ENCODE measurements around the gene DENND1A. TPM values are rescaled to one million over a fixed set of nuclear protein-coding genes. Genes with fewer than 3 reads are reported as not detected.

Gene DENND1A
- polyA plus RNA-seq, 2 donors: 4.6 to 4.8 TPM

DNA sequence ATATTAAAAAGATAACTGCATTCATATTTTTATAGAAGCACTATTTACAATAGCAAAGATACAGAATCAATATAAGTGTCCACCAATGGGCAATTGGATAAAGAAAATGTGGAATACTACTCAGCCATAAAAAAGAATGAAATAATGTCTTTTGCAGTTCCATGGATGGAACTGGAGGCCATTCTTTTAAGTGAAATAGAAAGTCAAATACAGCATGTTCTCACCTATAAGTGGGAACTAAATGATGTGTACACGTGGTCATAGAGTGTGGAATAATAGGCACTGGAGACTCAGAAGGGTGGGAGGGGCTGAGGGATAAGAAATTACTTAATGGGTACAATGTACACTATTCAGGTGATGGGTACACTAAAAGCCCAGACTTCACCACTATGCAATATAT lies 53.2 kb downstream of the DENND1A start:
- no peak overlapping the region for H3K27ac ChIP-seq (ENCODE audit: low read depth in 2 of 2, low read length in 1 of 2)
- no peaks in the 10 kb centered on the region for H3K9me3 ChIP-seq (ENCODE audit: control insufficient read depth in 2 of 2, insufficient read depth in 1 of 2, low read depth in 1 of 2, low read length in 1 of 2)
- 93 to 96% methylated on average over 1 of the region's 1 CpG for WGBS, 2 donors
- peaks cover 0 to 3% of the 10 kb centered on the region in 2 donors for H3K36me3 ChIP-seq (ENCODE audit: control insufficient read depth in 2 of 2, insufficient read depth in 2 of 2, low read length in 1 of 2)
- no peak overlapping the region for H3K4me3 ChIP-seq (ENCODE audit: low read depth in 1 of 2, low read length in 2 of 2)
- no peaks in the 10 kb centered on the region for H3K4me1 ChIP-seq (ENCODE audit: control insufficient read depth in 2 of 2, insufficient read depth in 2 of 2, low read length in 1 of 2)
- H3K27me3 ChIP-seq (ENCODE audit: control insufficient read depth in 1 of 2, insufficient read depth in 2 of 2, low read length in 2 of 2): no peaks in the 10 kb centered on the region

DNA sequence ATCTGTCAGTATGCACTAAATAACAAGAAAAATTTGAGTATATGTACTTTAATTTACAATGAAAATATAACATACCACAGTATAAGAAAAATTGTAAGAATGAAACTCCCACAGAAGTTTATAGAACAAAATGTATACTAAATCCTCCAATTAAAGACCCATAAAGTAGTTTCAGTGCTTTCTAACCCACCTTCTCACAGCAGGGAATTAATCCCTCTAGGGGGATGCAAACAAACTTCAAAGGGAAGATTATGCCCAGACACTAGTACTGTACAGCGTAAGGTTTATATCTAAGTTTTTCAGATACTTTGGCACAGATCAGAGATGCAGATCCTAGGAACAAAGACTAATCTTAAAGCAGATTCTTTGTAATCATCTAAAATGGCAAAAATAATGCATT lies 57.2 kb downstream of the DENND1A start:
- H3K4me1 ChIP-seq (ENCODE audit: control insufficient read depth in 2 of 2, insufficient read depth in 2 of 2, low read length in 1 of 2): no peaks in the 10 kb centered on the region
- no peak overlapping the region for H3K27ac ChIP-seq (ENCODE audit: low read depth in 2 of 2, low read length in 1 of 2)
- no peaks in the 10 kb centered on the region for H3K27me3 ChIP-seq (ENCODE audit: control insufficient read depth in 1 of 2, insufficient read depth in 2 of 2, low read length in 2 of 2)
- H3K36me3 ChIP-seq (ENCODE audit: control insufficient read depth in 2 of 2, insufficient read depth in 2 of 2, low read length in 1 of 2): peaks cover 0 to 3% of the 10 kb centered on the region in 2 donors
- no peak overlapping the region for H3K4me3 ChIP-seq (ENCODE audit: low read depth in 1 of 2, low read length in 2 of 2)
- H3K9me3 ChIP-seq (ENCODE audit: control insufficient read depth in 2 of 2, insufficient read depth in 1 of 2, low read depth in 1 of 2, low read length in 1 of 2): no peaks in the 10 kb centered on the region
- 90 to 92% methylated on average over 1 of the region's 1 CpG for WGBS, 2 donors

DNA sequence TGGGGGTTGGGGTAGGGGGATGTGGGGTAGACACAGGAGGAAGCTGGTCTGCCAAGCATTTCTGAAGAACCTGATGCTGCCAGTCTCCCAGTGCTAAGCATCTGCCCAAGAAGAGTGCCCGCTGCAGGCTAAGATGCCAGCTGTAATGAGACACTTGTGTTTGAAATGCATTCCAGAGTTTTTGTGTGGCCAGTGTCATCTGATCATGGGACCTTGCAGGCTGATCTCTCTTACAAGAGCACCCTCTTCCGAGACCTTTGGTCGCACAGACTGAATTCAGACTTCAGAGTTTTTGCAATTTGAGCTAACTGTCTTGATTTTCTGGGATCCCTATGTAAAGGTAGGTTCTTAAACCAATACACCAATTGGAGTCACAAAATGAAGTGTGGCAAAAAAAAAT lies 58.1 kb downstream of the DENND1A start:
- H3K27me3 ChIP-seq (ENCODE audit: control insufficient read depth in 1 of 2, insufficient read depth in 2 of 2, low read length in 2 of 2): no peaks in the 10 kb centered on the region
- no peak overlapping the region for H3K4me3 ChIP-seq (ENCODE audit: low read depth in 1 of 2, low read length in 2 of 2)
- H3K9me3 ChIP-seq (ENCODE audit: control insufficient read depth in 2 of 2, insufficient read depth in 1 of 2, low read depth in 1 of 2, low read length in 1 of 2): no peaks in the 10 kb centered on the region
- peaks cover 0 to 3% of the 10 kb centered on the region in 2 donors for H3K36me3 ChIP-seq (ENCODE audit: control insufficient read depth in 2 of 2, insufficient read depth in 2 of 2, low read length in 1 of 2)
- no peak overlapping the region for H3K27ac ChIP-seq (ENCODE audit: low read depth in 2 of 2, low read length in 1 of 2)
- WGBS, 2 donors: 98 to 99% methylated on average over 3 of the region's 3 CpGs
- no peaks in the 10 kb centered on the region for H3K4me1 ChIP-seq (ENCODE audit: control insufficient read depth in 2 of 2, insufficient read depth in 2 of 2, low read length in 1 of 2)

DNA sequence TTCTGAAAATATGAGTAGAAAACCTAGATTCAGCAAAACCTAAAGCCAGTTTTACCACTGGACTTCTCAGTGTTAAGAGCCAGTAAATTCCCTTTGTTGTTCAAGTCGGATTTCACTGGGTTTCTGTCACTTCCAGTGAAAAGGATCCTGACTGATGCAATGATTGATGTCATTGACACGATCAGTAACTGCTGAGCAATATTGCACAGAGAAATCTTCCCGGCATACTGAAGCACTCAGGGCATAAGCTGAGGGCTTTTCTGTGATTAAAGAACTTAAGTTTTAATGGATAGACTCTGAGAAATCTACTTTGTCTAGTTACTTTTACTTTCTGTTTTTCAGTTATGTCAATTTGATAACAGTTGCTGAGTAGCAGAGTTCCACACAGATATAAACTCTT lies 61.9 kb downstream of the DENND1A start:
- WGBS, 2 donors: 60 to 63% methylated on average over 3 of the region's 3 CpGs
- Histone ChIP-seq H3K4me3 (ENCODE audit: low read depth in 1 of 2, low read length in 2 of 2) (no peak overlapping the region), H3K9me3 (ENCODE audit: control insufficient read depth in 2 of 2, insufficient read depth in 1 of 2, low read depth in 1 of 2, low read length in 1 of 2) (no peaks in the 10 kb centered on the region), H3K4me1 (ENCODE audit: control insufficient read depth in 2 of 2, insufficient read depth in 2 of 2, low read length in 1 of 2) (no peaks in the 10 kb centered on the region), H3K36me3 (ENCODE audit: control insufficient read depth in 2 of 2, insufficient read depth in 2 of 2, low read length in 1 of 2) (no peaks in the 10 kb centered on the region), H3K27me3 (ENCODE audit: control insufficient read depth in 1 of 2, insufficient read depth in 2 of 2, low read length in 2 of 2) (no peaks in the 10 kb centered on the region), H3K27ac (ENCODE audit: low read depth in 2 of 2, low read length in 1 of 2) (no peak overlapping the region)

DNA sequence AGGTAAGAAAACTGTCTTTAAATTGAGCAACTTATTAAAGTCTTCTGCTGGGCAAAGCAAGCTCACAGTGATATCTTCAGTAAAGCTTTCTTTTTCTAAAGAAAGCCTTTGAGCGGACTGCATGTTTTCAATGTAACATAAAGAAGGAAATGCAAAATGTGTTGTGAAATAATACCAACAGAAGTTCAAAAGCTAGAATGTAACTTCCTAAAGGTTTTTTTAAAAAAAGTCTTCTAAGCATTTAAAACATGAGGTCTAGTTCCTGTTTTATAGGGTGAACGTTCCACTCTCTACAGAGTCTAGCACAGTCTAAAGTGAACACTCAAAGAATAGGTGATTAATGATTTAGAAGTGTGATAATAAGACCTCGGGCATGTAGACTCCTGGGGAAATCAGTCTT lies 62.9 kb downstream of the DENND1A start:
- Histone ChIP-seq H3K4me1 (ENCODE audit: control insufficient read depth in 2 of 2, insufficient read depth in 2 of 2, low read length in 1 of 2) (no peaks in the 10 kb centered on the region), H3K9me3 (ENCODE audit: control insufficient read depth in 2 of 2, insufficient read depth in 1 of 2, low read depth in 1 of 2, low read length in 1 of 2) (no peaks in the 10 kb centered on the region), H3K27ac (ENCODE audit: low read depth in 2 of 2, low read length in 1 of 2) (no peak overlapping the region), H3K36me3 (ENCODE audit: control insufficient read depth in 2 of 2, insufficient read depth in 2 of 2, low read length in 1 of 2) (no peaks in the 10 kb centered on the region), H3K4me3 (ENCODE audit: low read depth in 1 of 2, low read length in 2 of 2) (no peak overlapping the region), H3K27me3 (ENCODE audit: control insufficient read depth in 1 of 2, insufficient read depth in 2 of 2, low read length in 2 of 2) (no peaks in the 10 kb centered on the region)
- WGBS, 2 donors: 79 to 82% methylated on average over 3 of the region's 3 CpGs

DNA sequence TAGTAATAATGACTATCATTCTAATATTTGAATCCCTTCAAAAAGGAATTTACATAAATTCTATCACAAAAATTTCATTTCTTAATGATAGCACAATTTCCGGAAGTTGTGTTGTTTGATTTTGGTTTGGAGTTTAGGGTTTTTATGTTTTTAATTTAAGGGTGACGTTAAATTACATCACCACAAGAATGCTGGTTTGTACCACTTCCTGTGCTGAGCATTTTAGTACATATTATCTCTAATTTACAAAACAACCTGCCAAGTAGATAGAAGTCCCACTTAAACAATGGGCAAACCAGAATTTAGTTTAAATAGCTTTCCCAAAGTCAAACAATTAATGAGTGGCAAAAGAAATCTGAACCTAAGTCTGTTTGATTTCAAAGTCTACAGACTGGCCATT lies 63.4 kb downstream of the DENND1A start:
- Histone ChIP-seq H3K27ac (ENCODE audit: low read depth in 2 of 2, low read length in 1 of 2) (no peak overlapping the region), H3K4me1 (ENCODE audit: control insufficient read depth in 2 of 2, insufficient read depth in 2 of 2, low read length in 1 of 2) (no peaks in the 10 kb centered on the region), H3K9me3 (ENCODE audit: control insufficient read depth in 2 of 2, insufficient read depth in 1 of 2, low read depth in 1 of 2, low read length in 1 of 2) (no peaks in the 10 kb centered on the region), H3K4me3 (ENCODE audit: low read depth in 1 of 2, low read length in 2 of 2) (no peak overlapping the region), H3K27me3 (ENCODE audit: control insufficient read depth in 1 of 2, insufficient read depth in 2 of 2, low read length in 2 of 2) (no peaks in the 10 kb centered on the region), H3K36me3 (ENCODE audit: control insufficient read depth in 2 of 2, insufficient read depth in 2 of 2, low read length in 1 of 2) (no peaks in the 10 kb centered on the region)
- WGBS, 2 donors: 76 to 79% methylated on average over 2 of the region's 2 CpGs

DNA sequence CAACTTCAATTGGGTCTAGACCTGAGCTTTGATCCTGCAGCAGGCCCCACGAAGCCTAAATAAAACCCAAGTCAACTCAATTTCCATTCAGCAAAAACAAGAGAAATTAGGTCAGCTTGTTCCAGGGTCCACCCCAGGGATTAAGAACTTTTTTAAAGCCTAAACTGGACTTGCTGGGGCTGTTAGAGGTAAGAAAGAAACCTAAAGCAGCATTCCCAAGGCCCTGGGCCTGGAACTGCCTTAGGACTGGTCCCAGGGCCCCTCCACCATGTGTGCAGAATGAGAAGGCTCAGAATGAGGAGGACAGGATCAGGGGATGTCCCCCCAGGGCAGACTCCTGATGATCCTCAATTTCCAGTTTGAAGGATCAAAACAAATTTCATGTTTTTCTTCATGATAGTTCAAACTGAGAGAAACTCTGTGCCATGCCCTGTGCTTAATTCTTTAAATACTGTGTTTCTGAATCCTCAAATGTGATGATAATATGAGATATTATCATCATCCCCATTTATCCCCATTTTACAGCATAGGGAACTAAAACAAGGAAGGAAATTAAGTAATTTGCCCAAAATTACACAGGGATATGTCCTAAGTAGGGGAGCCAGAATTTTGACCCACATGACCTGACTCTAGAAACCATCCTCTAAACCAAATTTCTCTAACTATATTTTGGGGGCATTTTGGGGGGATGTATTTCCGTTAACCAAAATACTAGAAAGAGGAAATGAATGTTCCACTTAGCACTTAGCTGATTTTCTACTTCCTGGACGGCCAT lies 64.5 kb downstream of the DENND1A start:
- Histone ChIP-seq H3K27ac (ENCODE audit: low read depth in 2 of 2, low read length in 1 of 2) (no peak overlapping the region), H3K27me3 (ENCODE audit: control insufficient read depth in 1 of 2, insufficient read depth in 2 of 2, low read length in 2 of 2) (no peaks in the 10 kb centered on the region), H3K9me3 (ENCODE audit: control insufficient read depth in 2 of 2, insufficient read depth in 1 of 2, low read depth in 1 of 2, low read length in 1 of 2) (no peaks in the 10 kb centered on the region), H3K36me3 (ENCODE audit: control insufficient read depth in 2 of 2, insufficient read depth in 2 of 2, low read length in 1 of 2) (no peaks in the 10 kb centered on the region), H3K4me1 (ENCODE audit: control insufficient read depth in 2 of 2, insufficient read depth in 2 of 2, low read length in 1 of 2) (no peaks in the 10 kb centered on the region), H3K4me3 (ENCODE audit: low read depth in 1 of 2, low read length in 2 of 2) (no peak overlapping the region)
- WGBS, 2 donors: 85 to 93% methylated on average over 3 of the region's 3 CpGs

DNA sequence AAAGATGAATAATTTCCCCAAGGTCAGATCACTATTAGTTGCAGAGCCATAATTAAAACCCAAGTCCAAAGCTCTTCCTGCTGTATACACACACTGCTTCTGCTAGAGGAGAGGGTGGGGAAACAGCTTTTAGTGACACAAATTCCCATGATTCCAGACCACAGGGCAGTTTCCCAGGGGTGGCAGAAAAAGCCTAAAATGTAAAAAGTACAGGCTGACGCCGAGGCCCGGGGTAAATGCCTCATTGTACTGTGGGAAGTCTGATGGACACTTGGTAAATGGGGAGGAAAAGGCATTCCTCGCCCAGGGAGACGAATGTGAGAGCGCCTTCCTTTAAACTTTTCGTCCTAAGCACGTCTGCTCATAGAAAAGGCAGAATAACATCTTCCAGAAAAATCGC lies 65.7 kb downstream of the DENND1A start:
- no peaks in the 10 kb centered on the region for H3K36me3 ChIP-seq (ENCODE audit: control insufficient read depth in 2 of 2, insufficient read depth in 2 of 2, low read length in 1 of 2)
- H3K4me3 ChIP-seq (ENCODE audit: low read depth in 1 of 2, low read length in 2 of 2): no peak overlapping the region
- H3K4me1 ChIP-seq (ENCODE audit: control insufficient read depth in 2 of 2, insufficient read depth in 2 of 2, low read length in 1 of 2): no peaks in the 10 kb centered on the region
- 92 to 96% methylated on average over 9 of the region's 9 CpGs for WGBS, 2 donors
- no peaks in the 10 kb centered on the region for H3K27me3 ChIP-seq (ENCODE audit: control insufficient read depth in 1 of 2, insufficient read depth in 2 of 2, low read length in 2 of 2)
- no peak overlapping the region for H3K27ac ChIP-seq (ENCODE audit: low read depth in 2 of 2, low read length in 1 of 2)
- no peaks in the 10 kb centered on the region for H3K9me3 ChIP-seq (ENCODE audit: control insufficient read depth in 2 of 2, insufficient read depth in 1 of 2, low read depth in 1 of 2, low read length in 1 of 2)

DNA sequence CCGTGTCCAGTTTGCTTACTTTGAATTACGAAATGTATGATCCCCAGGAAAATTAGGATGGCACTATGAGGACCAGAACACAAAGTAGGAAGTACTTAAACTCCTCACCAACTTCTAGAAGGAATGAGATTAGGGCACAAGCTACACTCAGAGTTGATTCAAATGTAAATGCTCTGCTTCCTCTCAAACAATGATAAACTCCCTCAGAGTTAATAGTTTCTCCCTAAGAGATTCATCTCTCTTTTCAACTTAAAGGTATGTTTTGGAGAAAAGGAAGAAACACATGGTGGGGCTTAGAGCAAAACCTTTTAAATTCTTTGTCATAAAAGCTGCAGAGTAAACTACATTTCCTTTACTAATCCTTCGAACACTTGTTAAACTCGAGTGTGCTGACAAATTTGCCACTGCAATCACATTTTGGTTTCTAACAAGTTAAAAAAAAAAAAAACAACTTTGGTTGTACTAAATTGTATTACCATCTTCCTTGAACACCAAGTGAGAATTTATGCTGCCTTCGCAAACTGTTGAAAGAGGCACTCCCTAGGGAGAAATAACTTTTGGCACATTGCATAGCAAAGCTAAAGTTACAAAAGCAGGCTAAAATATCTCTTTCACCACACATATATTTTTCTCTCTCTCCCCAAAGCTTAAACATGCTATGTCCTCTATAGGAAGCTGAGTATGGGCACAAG lies 66.6 kb downstream of the DENND1A start:
- Histone ChIP-seq H3K27ac (ENCODE audit: low read depth in 2 of 2, low read length in 1 of 2) (no peak overlapping the region), H3K9me3 (ENCODE audit: control insufficient read depth in 2 of 2, insufficient read depth in 1 of 2, low read depth in 1 of 2, low read length in 1 of 2) (no peaks in the 10 kb centered on the region), H3K4me3 (ENCODE audit: low read depth in 1 of 2, low read length in 2 of 2) (no peak overlapping the region), H3K4me1 (ENCODE audit: control insufficient read depth in 2 of 2, insufficient read depth in 2 of 2, low read length in 1 of 2) (no peaks in the 10 kb centered on the region), H3K27me3 (ENCODE audit: control insufficient read depth in 1 of 2, insufficient read depth in 2 of 2, low read length in 2 of 2) (no peaks in the 10 kb centered on the region), H3K36me3 (ENCODE audit: control insufficient read depth in 2 of 2, insufficient read depth in 2 of 2, low read length in 1 of 2) (no peaks in the 10 kb centered on the region)
- WGBS, 2 donors: 78 to 82% methylated on average over 5 of the region's 5 CpGs

DNA sequence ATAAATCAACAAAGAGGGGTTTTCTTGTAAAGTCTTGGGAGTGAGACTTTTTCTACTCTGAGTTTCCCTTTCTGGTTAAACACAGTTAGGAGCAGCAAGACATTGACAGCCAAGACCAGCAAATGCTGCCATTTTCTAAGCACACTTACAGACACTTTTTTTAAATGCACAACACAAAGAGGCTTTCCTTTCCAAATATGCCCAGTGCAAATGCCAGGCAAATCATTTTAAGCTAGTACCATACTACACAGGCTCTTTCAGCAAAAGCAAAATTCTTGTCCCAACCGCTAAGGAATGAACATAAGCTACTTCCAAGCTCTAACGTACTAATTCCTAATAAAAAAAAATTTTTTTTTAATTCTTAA lies 68.2 kb downstream of the DENND1A start:
- no peaks in the 10 kb centered on the region for H3K4me1 ChIP-seq (ENCODE audit: control insufficient read depth in 2 of 2, insufficient read depth in 2 of 2, low read length in 1 of 2)
- no peaks in the 10 kb centered on the region for H3K9me3 ChIP-seq (ENCODE audit: control insufficient read depth in 2 of 2, insufficient read depth in 1 of 2, low read depth in 1 of 2, low read length in 1 of 2)
- H3K27me3 ChIP-seq (ENCODE audit: control insufficient read depth in 1 of 2, insufficient read depth in 2 of 2, low read length in 2 of 2): no peaks in the 10 kb centered on the region
- no peak overlapping the region for H3K4me3 ChIP-seq (ENCODE audit: low read depth in 1 of 2, low read length in 2 of 2)
- no peaks in the 10 kb centered on the region for H3K36me3 ChIP-seq (ENCODE audit: control insufficient read depth in 2 of 2, insufficient read depth in 2 of 2, low read length in 1 of 2)
- H3K27ac ChIP-seq (ENCODE audit: low read depth in 2 of 2, low read length in 1 of 2): no peak overlapping the region
- WGBS, 2 donors: 96 to 98% methylated on average over 2 of the region's 2 CpGs

Data from esophagus (tissue), 2 donors.